GM10248 (cell line): ENCODE results near the gene ZNF578.
"Not testable (repeated sequence)": the region's sequence is repeated elsewhere in the genome, so short reads cannot be mapped to it uniquely, and the experiment has no call there.

Source experiments
- CTCF ChIA-PET: fragments of 300-600 bp; sonication (Branson Sonifier 250); formaldehyde crosslinking; extraction: SDS; loops from one replicate; lab custom pipeline; 2021; ENCODE audit warnings: antibody characterized with exemption; lab: Yijun Ruan, JAX
- POLR2A ChIA-PET: fragments of 350-650 bp; sonication (Branson Sonifier 250); formaldehyde crosslinking; extraction: SDS; loops from one replicate; lab custom pipeline; 2020; ENCODE audit warnings: antibody characterized with exemption; lab: Yijun Ruan, JAX
- DNase-seq: peaks from one replicate; pipeline ENCODE4 v3.0.0; 2012; ENCODE audit errors: extremely low spot score
- TF ChIP-seq, protein P1 (sequence below): IDR thresholded peaks from 2 replicates; pipeline ENCODE4 v1.5.1; 2012; ENCODE audit warnings: mild to moderate bottlenecking, low read depth; ENCODE audit errors: extremely low read depth, missing control alignments, control extremely low read depth

ZNF578 gene

DNA sequence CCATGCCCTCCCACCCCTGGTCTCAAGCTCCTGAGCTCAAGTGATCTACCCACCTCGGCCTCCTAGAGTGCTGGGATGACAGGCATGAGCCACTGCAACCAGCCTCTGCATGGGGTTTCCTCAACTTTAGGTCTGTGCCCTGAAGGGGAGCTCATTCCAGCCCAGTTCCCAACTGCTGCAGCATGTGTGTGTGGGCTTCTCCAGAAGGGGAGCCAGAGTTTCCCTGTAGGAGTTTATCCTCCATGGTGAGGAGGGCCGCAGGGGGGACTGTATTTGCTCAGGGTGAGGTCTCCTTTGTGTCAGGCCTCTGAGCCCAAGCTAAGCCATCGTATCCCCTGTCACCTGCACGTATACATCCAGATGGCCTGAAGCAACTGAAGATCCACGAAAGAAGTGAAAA, 62.8 kb downstream of the ZNF578 start:
- TF ChIP-seq, protein P1, sequence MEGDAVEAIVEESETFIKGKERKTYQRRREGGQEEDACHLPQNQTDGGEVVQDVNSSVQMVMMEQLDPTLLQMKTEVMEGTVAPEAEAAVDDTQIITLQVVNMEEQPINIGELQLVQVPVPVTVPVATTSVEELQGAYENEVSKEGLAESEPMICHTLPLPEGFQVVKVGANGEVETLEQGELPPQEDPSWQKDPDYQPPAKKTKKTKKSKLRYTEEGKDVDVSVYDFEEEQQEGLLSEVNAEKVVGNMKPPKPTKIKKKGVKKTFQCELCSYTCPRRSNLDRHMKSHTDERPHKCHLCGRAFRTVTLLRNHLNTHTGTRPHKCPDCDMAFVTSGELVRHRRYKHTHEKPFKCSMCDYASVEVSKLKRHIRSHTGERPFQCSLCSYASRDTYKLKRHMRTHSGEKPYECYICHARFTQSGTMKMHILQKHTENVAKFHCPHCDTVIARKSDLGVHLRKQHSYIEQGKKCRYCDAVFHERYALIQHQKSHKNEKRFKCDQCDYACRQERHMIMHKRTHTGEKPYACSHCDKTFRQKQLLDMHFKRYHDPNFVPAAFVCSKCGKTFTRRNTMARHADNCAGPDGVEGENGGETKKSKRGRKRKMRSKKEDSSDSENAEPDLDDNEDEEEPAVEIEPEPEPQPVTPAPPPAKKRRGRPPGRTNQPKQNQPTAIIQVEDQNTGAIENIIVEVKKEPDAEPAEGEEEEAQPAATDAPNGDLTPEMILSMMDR: no peak
- POLR2A ChIA-PET: no interaction called here
- DNase-seq: no peak
- CTCF ChIA-PET: no interaction called here

DNA sequence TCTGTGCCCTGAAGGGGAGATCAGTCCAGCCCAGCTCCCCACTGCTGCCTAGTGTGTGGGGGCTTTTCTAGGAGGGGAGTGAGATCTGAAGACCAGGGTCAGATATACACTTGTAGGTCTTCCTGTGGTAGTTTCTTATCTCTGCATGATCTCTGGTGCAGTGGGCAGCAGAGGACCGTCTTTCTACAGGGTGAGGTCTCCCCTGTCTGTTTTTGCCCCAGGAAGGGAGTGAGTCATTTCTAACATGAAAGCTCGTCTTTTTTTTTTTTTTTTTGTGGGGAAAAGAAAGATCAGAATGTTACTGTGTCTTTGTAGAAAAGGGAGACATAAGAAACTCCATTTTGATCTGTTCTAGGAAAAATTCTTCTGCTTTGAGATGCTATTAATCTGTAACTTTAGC, 65.3 kb downstream of the ZNF578 start:
- CTCF ChIA-PET: no interaction called here

DNA sequence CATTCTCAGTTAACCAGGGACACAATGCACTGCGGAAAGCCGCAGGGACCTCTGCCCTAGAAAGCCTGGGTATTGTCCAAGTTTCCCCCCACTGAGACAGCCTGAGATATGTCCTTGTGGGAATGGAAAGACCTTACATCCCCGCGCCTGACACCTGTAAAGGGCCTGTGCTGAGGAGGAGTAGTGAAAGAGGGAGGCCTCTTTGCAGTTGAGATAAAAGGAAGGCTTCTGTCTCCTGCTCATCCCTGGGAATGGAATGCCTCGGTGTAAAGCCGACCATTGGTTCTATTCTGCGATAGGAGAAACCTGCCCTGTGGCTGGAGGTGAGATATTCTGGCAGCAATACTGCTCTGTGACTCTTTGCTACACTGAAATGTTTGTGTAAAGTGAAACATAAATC, 65.8 kb downstream of the ZNF578 start:
- DNase-seq, POLR2A ChIA-PET, CTCF ChIA-PET: not testable (repeated sequence)

More for the DNA sequence above, 65.3 kb downstream of the ZNF578 start:
- TF ChIP-seq, protein P1: no peak
- no peak for DNase-seq
- POLR2A ChIA-PET: no interaction called here

DNA sequence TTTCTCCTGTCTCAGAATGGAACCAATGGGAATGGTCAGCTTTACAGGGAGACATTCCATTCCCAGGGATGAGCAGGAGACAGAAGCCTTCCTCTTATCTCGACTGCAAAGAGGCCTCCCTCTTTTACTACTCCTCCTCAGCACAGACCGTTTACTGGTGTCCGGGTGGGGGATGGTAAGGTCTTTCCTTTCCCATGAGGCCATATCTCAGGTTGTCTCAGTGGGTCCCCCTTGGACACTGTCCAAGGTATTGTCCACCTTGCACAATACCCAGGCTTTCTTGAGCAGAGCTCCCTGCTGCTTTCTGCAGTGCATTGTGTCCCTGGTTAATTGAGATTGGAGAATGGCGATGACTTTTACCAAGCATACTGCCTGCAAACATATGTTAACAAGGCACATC, 66.7 kb downstream of the ZNF578 start:
- TF ChIP-seq, protein P1: no peak
- ChIA-PET POLR2A (no interaction called here), CTCF (no interaction called here)
- no peak for DNase-seq

DNA sequence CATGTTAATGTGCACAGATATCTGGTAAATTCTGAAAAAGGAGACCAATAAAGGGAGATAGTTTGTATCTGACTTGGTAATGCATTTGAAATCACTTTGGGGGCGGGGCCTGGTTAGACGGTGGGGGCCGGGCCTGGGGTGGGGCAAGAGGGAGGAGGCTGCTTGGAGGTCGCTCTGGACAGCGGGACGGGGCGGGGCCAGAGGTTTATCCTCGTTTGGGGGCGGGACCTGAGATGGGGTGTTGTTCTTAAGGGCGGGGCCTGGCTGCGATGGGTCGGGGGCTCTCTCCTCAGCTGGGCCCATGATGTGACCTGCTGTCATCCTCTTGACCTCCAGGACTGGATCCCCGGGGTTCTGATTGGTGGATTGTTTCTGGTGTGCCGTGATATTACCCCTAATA, 69.2 kb downstream of the ZNF578 start:
- TF ChIP-seq, protein P1: no peak
- ChIA-PET POLR2A (no interaction called here), CTCF (no interaction called here)
- no peak for DNase-seq

DNA sequence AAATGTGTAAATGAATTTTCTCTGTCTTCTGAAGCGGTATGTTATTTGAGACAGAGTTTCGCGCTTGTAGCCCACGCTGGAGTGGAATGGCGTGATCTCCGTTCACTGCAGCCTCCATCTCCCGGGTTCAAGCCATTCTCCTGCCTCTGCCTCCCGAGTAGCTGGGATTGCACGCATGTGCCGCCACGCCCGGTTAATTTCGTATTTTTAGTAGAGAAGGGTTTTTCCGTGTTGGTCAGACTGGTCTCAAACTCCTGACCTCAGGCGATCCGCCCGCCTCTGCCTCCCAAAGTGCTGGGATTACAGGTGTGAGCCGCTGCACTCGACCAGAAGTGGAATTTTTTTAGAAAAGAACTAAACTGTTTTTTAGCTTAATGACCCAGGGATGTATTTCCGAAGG, 70.7 kb downstream of the ZNF578 start:
- ChIA-PET POLR2A (no interaction called here), CTCF (no interaction called here)
- no peak for DNase-seq
- TF ChIP-seq, protein P1: no peak

DNA sequence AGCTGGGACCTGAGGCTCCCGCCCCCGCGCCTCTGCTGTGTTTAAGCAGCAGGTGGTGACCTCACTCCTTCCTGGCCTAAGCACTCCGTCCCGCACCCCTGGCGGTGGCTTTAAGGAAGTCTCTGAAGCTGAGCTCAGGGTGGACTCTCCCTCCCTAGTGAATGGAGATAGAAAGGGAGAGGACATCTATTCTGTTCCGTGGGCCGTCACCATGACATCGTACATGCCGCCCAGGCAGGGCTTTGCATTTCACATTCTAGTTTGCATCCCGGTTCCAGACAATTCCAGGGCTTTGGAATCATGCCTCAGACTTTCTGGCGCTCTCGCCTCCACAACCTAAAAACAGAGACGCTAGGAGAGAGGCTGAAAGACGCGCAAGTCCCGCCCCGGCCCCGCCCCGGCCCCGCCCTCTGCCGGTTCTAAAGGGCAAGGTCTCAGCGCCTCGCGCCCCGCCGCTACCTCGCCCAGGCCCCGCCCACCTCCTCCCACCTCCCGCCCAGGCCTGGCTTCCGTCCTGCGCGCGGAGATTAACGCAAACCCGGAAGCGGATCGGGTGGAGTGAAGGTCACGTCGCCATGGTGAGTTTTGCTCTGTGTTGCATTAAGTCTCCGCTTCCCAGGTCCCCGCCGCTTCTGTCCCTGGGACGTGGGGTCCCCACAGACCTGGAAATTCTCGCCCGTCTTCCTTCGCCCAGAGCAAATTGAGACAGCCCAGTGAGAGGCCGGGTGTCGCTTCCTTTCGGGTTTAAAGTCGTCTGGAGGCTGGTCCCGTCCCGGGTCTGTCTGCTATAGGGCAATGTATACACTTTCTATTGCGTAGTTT, 74.0 kb downstream of the ZNF578 start, which contains the start of gene ZNF808:
Gene ZNF808 (plus strand): TSS at position 535 of the 822 bp plus-strand sequence. CDS start 15,617 bp downstream, outside the sequence.
- ChIA-PET CTCF (no interaction called here), POLR2A (interaction anchor here (0.6 kb wide), 1 partner anchor 8 kb away, joined by 8 read pairs; no protein-coding TSS in a partner anchor)
- DNase-seq: peak; percentile 89
- TF ChIP-seq, protein P1: peak; percentile 33
